ENCODE measurements around the gene NMUR2. TPM values are rescaled to one million over a fixed set of nuclear protein-coding genes. Genes with fewer than 3 reads are reported as not detected.

NMUR2 gene
- total and polyA plus RNA-seq, 2 of the 8 experiments (the other 6 are each of a cell fraction or from before 2014, with no cell fraction given): 0.11 TPM; not detected in 1

DNA sequence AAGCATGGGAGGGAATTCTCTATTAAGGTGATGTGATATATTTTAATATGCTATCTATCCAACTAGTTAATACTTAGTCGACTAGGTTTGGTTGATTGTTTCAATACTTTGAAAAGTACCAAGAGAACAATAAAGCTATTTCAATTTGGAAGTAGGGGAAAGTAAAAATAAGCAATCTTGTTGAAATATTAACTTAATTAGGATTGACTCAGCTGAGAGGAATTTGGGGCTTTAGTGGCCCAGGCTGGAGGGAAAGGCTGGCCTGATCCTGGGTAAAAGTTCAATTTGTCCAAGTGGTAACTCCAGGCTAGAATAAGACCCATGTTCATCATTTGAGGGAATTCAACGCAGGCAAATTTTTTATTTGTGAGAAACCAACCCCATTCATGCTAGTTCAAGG is 48.6 kb downstream of the NMUR2 start (continued):
- TF ChIP-seq BCL11A (IDR thresholded peaks at IDR 0.05; ENCODE audit: low read depth in 2 of 2, low read length in 2 of 2) (no peak), TBP (IDR thresholded peaks at IDR 0.05; ENCODE audit: low read depth, low read length) (no peak), YY1 (IDR thresholded peaks at IDR 0.05; ENCODE audit: low read depth, low read length) (no peak)
- TF ChIP-seq, protein P1, sequence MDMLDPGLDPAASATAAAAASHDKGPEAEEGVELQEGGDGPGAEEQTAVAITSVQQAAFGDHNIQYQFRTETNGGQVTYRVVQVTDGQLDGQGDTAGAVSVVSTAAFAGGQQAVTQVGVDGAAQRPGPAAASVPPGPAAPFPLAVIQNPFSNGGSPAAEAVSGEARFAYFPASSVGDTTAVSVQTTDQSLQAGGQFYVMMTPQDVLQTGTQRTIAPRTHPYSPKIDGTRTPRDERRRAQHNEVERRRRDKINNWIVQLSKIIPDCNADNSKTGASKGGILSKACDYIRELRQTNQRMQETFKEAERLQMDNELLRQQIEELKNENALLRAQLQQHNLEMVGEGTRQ (IDR thresholded peaks at IDR 0.05; ENCODE audit: low read length): no peak

All from H1 (cell line).